Measurements from ENCODE around the gene PAPPA.

The PAPPA gene

DNA sequence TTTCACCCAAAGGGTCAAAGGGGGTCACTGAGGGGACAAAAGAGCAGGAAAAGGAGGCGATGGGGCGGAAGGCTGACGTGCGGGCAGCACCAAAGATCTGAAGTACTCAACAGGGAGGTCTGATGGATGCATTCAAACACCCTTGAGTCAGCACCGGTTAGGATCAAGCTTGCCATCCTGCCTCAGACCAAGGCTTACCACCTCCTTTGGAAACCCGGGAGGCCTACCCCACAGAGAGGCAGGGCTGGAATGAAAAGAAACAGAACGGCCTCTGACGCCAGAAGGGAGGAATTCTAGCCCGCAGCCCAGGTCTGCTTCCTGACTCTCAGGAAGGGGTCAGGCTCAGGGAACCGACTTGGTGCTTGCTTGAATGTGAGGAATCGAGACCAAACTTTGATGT is 125.6 kb downstream of the PAPPA start:
- TF ChIP-seq, protein P1, sequence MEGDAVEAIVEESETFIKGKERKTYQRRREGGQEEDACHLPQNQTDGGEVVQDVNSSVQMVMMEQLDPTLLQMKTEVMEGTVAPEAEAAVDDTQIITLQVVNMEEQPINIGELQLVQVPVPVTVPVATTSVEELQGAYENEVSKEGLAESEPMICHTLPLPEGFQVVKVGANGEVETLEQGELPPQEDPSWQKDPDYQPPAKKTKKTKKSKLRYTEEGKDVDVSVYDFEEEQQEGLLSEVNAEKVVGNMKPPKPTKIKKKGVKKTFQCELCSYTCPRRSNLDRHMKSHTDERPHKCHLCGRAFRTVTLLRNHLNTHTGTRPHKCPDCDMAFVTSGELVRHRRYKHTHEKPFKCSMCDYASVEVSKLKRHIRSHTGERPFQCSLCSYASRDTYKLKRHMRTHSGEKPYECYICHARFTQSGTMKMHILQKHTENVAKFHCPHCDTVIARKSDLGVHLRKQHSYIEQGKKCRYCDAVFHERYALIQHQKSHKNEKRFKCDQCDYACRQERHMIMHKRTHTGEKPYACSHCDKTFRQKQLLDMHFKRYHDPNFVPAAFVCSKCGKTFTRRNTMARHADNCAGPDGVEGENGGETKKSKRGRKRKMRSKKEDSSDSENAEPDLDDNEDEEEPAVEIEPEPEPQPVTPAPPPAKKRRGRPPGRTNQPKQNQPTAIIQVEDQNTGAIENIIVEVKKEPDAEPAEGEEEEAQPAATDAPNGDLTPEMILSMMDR (conservative IDR thresholded peaks at IDR 0.05; ENCODE audit: control insufficient read depth, insufficient read depth, low read depth, low read length), result no peak
- no peak overlapping the region for H3K4me3 ChIP-seq (ENCODE audit: control insufficient read depth, low read depth, low read length)
- DNase-seq (ENCODE audit: low read depth), result no peak

DNA sequence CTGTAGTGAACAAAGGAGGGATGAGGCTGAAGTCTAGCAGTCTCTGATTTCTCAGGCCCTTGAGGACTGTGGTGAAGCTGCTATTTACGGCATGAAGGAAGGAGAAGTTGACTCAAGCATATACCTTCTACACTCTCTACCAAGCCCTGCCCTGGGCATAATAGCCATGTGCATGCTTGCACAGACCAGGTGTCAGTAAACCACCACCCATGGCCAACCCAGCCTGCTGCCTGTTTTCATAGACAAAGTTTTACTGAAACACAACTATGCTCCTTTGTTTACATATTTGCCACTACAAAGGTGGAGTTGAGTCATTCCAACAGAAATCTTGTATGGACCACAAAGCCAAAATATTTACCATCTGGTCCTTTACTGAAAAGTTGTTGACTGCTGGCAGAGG is 126.9 kb downstream of the PAPPA start:
- H3K4me3 ChIP-seq (ENCODE audit: control insufficient read depth, low read depth, low read length), result no peak overlapping the region
- DNase-seq (ENCODE audit: low read depth), result no peak
- TF ChIP-seq, protein P1 (conservative IDR thresholded peaks at IDR 0.05; ENCODE audit: control insufficient read depth, insufficient read depth, low read depth, low read length), result no peak

DNA sequence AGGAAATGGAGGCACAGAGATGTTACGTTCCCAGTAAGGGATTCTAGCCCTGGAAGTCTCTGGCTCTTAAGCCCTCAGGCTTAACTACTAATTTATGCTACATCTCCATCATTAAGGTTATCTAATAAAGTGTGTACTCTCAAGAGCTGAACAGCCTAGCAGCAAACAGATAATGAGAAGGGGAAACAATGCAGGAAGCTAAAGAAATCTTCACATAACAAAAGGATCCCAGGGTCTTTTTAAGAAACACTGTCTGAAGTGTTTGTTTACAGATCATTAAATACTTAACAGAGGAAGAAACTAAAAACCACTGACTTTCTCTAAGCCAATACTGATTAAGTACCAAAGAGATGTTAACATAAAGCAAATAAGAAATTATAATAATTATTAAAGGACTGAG is 129.0 kb downstream of the PAPPA start:
- TF ChIP-seq, protein P1 (conservative IDR thresholded peaks at IDR 0.05; ENCODE audit: control insufficient read depth, insufficient read depth, low read depth, low read length), result no peak
- no peak for DNase-seq (ENCODE audit: low read depth)
- H3K4me3 ChIP-seq (ENCODE audit: control insufficient read depth, low read depth, low read length), result no peak overlapping the region

DNA sequence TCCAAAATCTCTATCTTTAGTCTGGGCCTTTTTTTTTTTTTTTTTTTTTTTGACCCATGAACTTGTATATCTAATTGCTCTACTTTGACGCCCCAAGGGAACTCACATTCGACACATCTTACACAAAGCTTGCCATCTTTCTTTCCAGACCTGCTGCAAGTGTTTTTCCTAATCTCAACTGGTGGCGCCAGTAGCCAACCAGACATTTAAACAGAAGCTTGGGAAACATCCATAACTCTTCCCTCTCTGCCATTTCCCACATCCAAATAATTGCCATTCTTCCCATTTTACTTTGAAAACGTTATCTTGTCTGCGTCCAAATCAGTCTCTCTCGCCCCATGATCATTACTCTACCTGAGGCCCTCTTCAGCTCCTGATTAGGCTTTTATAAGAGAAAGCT is 130.9 kb downstream of the PAPPA start:
- H3K4me3 ChIP-seq (ENCODE audit: control insufficient read depth, low read depth, low read length), result no peak overlapping the region
- DNase-seq (ENCODE audit: low read depth), result no peak
- TF ChIP-seq, protein P1 (conservative IDR thresholded peaks at IDR 0.05; ENCODE audit: control insufficient read depth, insufficient read depth, low read depth, low read length), result no peak

DNA sequence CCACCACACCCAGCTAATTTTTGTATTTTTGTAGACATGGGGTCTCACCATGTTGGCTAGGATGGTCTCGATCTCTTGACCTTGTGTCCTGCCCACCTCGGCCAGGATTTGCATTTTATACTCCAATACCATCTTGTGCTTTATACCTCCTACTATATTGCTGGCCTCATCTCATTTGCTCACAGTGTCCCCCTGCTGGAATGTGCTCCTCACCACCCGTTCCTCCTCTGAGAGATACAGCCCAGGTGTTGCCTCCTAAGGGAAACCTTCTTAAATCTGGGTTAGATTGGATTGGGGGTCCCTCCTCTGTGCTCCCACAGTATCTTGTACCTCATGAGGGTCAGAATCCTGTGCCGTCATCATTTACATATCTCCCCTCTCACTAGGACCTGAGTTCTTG is 131.7 kb downstream of the PAPPA start:
- TF ChIP-seq, protein P1 (conservative IDR thresholded peaks at IDR 0.05; ENCODE audit: control insufficient read depth, insufficient read depth, low read depth, low read length), result peak; percentile 9
- H3K4me3 ChIP-seq (ENCODE audit: control insufficient read depth, low read depth, low read length), result no peak overlapping the region
- no peak for DNase-seq (ENCODE audit: low read depth)

DNA sequence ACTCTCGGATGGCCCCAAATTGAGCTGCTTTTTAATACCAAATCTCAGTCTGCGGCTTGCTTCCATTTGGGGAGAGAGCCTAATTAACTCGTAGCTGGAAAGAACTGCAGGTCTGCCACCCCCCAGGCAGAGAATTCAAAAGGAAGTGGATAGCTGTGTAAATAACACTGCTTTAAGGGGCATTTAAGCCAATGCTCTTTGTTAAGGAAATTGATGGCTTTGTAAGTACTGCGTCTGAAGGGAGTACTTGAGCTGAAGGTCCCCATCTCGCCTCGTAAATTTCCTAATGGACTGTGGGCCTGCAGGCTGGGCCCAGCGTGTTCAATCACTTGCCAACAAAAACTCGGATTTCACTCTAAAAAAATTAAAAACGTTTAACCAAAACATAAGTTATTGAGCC is 132.7 kb downstream of the PAPPA start:
- TF ChIP-seq, protein P1 (conservative IDR thresholded peaks at IDR 0.05; ENCODE audit: control insufficient read depth, insufficient read depth, low read depth, low read length), result no peak
- no peak for DNase-seq (ENCODE audit: low read depth)
- no peak overlapping the region for H3K4me3 ChIP-seq (ENCODE audit: control insufficient read depth, low read depth, low read length)

DNA sequence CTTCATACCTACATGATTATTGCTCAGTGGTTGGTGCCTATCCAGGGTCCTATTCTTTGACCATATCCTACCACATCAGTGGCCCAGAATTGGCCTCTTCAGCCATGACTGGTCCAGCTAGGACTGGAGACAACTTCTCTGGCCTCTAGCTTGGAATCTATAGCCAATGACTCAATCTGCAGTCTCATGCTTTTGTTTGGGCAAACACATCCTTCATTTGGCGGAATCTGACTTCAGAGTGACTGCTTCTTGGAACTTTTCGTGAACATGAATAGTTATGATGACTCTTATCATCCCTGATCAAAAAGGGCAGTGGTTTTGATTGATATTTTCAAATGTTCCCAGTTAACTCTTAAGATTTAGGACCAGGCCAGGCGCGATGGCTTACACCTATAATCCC is 134.1 kb downstream of the PAPPA start:
- TF ChIP-seq, protein P1 (conservative IDR thresholded peaks at IDR 0.05; ENCODE audit: control insufficient read depth, insufficient read depth, low read depth, low read length), result no peak
- no peak overlapping the region for H3K4me3 ChIP-seq (ENCODE audit: control insufficient read depth, low read depth, low read length)
- peak; percentile 89 for DNase-seq (ENCODE audit: low read depth)

All from fibroblast of mammary gland (primary cell).